ENCODE data around the gene DDX19B.

The DDX19B gene

DNA sequence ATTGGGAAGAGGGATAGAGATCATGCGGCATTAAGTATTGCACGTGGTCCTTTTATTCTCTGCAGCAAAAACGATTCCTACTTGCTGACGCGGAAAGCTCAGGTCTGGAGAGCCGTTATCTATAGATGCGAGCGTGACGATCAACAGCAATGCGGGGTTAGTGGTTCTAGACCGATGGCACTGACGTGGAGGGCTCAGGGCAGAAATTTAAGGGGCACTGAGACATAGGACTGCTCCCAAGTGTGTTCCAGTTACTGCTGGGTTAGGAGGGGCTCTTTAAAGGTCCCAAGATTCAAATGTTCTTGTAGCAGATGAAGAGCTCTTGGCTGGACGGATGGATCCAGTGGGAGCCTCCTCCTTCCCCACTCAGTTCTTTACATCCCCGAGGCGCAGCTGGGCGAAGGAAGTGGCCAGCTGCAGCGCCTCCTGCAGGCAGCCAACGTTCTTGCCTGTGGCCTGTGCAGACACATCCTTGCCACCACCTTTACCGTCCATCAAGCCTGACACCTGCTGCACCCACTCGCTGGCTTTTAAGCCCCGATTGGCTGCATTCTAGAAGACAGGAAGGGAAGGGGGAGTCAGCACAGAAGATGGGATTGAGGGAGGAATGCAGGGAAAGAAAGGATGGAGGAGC is 46.5 kb upstream of the DDX19B start (continued):
- TF ChIP-seq ZBTB48 (tag by site-specific recombination; IDR thresholded peaks at IDR 0.05), result no peak
- TF ChIP-seq, protein P1, sequence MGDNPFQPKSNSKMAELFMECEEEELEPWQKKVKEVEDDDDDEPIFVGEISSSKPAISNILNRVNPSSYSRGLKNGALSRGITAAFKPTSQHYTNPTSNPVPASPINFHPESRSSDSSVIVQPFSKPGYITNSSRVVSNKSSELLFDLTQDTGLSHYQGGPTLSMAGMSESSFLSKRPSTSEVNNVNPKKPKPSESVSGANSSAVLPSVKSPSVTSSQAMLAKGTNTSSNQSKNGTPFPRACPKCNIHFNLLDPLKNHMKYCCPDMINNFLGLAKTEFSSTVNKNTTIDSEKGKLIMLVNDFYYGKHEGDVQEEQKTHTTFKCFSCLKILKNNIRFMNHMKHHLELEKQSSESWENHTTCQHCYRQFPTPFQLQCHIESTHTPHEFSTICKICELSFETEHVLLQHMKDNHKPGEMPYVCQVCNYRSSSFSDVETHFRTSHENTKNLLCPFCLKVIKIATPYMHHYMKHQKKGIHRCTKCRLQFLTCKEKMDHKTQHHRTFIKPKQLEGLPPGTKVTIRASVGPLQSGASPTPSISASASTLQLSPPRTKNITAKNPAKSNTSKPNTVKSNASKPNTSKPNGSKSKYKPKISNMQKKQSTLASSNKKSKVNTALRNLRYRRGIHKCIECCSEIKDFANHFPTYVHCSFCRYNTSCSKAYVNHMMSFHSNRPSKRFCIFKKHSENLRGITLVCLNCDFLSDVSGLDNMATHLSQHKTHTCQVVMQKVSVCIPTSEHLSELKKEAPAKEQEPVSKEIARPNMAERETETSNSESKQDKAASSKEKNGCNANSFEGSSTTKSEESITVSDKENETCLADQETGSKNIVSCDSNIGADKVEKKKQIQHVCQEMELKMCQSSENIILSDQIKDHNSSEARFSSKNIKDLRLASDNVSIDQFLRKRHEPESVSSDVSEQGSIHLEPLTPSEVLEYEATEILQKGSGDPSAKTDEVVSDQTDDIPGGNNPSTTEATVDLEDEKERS (tag by site-specific recombination; IDR thresholded peaks at IDR 0.05), result no peak
- no peak for TF ChIP-seq ZNF223 (tag by site-specific recombination; IDR thresholded peaks at IDR 0.05)
- peak; percentile 43; the same call in 1 of the 2 replicates for TF ChIP-seq ZNF239 (tag by site-specific recombination; IDR thresholded peaks at IDR 0.05)
- TF ChIP-seq ZBTB17 (tag by site-specific recombination; IDR thresholded peaks at IDR 0.05), result peak; percentile 51
- no peak for TF ChIP-seq ZNF19 (tag by site-specific recombination; IDR thresholded peaks at IDR 0.05; ENCODE audit: low read depth)
- TF ChIP-seq IKZF3 (tag by site-specific recombination; IDR thresholded peaks at IDR 0.05), result peak; percentile 38; the same call in 1 of the 2 replicates
- TF ChIP-seq, protein P2, sequence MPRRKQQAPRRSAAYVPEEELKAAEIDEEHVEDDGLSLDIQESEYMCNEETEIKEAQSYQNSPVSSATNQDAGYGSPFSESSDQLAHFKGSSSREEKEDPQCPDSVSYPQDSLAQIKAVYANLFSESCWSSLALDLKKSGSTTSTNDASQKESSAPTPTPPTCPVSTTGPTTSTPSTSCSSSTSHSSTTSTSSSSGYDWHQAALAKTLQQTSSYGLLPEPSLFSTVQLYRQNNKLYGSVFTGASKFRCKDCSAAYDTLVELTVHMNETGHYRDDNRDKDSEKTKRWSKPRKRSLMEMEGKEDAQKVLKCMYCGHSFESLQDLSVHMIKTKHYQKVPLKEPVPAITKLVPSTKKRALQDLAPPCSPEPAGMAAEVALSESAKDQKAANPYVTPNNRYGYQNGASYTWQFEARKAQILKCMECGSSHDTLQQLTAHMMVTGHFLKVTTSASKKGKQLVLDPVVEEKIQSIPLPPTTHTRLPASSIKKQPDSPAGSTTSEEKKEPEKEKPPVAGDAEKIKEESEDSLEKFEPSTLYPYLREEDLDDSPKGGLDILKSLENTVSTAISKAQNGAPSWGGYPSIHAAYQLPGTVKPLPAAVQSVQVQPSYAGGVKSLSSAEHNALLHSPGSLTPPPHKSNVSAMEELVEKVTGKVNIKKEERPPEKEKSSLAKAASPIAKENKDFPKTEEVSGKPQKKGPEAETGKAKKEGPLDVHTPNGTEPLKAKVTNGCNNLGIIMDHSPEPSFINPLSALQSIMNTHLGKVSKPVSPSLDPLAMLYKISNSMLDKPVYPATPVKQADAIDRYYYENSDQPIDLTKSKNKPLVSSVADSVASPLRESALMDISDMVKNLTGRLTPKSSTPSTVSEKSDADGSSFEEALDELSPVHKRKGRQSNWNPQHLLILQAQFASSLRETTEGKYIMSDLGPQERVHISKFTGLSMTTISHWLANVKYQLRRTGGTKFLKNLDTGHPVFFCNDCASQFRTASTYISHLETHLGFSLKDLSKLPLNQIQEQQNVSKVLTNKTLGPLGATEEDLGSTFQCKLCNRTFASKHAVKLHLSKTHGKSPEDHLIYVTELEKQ (tag by site-specific recombination; IDR thresholded peaks at IDR 0.05; ENCODE audit: borderline replicate concordance), result no peak
- peak; percentile 19; the same call in 1 of the 2 replicates for TF ChIP-seq ZNF366 (tag by site-specific recombination; conservative IDR thresholded peaks at IDR 0.05)
- no peak for TF ChIP-seq MZF1 (tag by site-specific recombination; IDR thresholded peaks at IDR 0.05; ENCODE audit: borderline replicate concordance)
- no peak for TF ChIP-seq GLIS1 (tag by site-specific recombination; IDR thresholded peaks at IDR 0.05)
- peak; percentile 32; the same call in 1 of the 2 replicates for TF ChIP-seq ZNF10 (tag by site-specific recombination; IDR thresholded peaks at IDR 0.05)
- TF ChIP-seq, protein P3, sequence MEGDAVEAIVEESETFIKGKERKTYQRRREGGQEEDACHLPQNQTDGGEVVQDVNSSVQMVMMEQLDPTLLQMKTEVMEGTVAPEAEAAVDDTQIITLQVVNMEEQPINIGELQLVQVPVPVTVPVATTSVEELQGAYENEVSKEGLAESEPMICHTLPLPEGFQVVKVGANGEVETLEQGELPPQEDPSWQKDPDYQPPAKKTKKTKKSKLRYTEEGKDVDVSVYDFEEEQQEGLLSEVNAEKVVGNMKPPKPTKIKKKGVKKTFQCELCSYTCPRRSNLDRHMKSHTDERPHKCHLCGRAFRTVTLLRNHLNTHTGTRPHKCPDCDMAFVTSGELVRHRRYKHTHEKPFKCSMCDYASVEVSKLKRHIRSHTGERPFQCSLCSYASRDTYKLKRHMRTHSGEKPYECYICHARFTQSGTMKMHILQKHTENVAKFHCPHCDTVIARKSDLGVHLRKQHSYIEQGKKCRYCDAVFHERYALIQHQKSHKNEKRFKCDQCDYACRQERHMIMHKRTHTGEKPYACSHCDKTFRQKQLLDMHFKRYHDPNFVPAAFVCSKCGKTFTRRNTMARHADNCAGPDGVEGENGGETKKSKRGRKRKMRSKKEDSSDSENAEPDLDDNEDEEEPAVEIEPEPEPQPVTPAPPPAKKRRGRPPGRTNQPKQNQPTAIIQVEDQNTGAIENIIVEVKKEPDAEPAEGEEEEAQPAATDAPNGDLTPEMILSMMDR (tag by site-specific recombination; IDR thresholded peaks at IDR 0.05), result peak; percentile 65; the same call in 1 of the 2 replicates
- no peak for TF ChIP-seq ZXDB (tag by site-specific recombination; IDR thresholded peaks at IDR 0.05)

DNA sequence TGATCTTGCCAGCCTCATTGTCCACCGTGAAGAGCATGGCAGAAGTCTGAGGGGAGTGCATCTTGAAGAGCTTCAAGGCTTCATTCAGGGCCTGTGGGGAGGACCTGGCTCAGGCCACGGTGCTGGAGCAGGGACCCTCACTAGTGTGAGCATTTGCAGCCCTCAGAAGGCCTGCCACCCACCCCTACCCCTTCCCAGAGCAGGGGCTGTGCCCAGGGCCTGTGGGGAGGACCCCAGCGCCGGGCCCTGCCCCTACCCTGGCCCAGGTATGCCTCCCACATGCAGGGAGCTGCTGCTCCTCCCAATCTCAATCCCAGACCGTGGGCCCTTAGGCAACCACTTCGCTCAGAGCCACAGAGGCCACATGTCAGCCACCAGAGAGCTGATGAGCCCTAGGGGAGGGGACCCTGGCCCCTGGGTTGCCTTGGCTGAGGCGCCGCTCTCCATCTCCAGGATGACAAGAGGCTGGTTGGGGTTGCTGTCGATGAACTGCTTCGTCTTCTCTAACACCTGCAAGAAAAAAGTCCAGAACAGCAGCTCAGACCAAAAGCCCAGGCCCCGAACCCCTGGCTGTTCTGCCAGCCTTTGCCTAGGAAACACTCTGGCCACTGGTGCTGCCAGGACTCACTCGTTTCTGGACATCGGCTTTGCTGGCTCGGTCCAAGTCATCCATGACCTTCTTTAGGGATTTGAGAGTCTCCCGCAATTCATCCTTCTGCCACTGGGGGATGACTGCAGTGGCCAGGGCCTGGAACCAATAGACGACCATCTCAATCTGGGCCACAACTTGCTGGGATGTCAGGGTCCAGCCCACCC is 45.5 kb upstream of the DDX19B start:
- Histone ChIP-seq H3K4me3 (ENCODE audit: low read depth, low read length) (no peak overlapping the region), H3K36me3 (ENCODE audit: control insufficient read depth in 2 of 2, insufficient read depth in 1 of 2, low read length in 2 of 2) (peaks cover 26 to 75% of the 10 kb centered on the region in 2 experiments; a peak in 2 of 3 replicates), H3K27ac (ENCODE audit: extremely low read depth, low read depth, low read length) (peak overlapping the region; percentile 24; the same call in 1 of the 2 replicates), H3K4me1 (ENCODE audit: control insufficient read depth, insufficient read depth, low read length) (no peaks in the 10 kb centered on the region), H3K9me3 (ENCODE audit: control insufficient read depth, insufficient read depth, low read depth, low read length) (no peaks in the 10 kb centered on the region)
- ChIA-PET CTCF (interaction anchor here (1.0 to 3.4 kb wide), 7 partner anchors 9 to 89 kb away, joined by 3 to 24 read pairs (median 13); no protein-coding TSS in a partner anchor), POLR2A (interaction anchor here (1.2 kb wide), 1 partner anchor 36 kb away, joined by 3 read pairs; the partner anchor contains the start of gene AARS1)
- TF ChIP-seq GLIS2 (tag by site-specific recombination; IDR thresholded peaks at IDR 0.05) (no peak), ZNF23 (tag by site-specific recombination; IDR thresholded peaks at IDR 0.05; ENCODE audit: borderline replicate concordance) (no peak), ZIC2 (tag by site-specific recombination; IDR thresholded peaks at IDR 0.05) (no peak), ZNF184 (tag by site-specific recombination; IDR thresholded peaks at IDR 0.05) (no peak), ZNF302 (tag by site-specific recombination; IDR thresholded peaks at IDR 0.05; ENCODE audit: low read depth) (no peak), ZFHX2 (tag by site-specific recombination; conservative IDR thresholded peaks at IDR 0.05) (no peak)

Measured in HEK293 (cell line).